ENCODE measurements around the gene LOC101059915.

The LOC101059915 gene

DNA sequence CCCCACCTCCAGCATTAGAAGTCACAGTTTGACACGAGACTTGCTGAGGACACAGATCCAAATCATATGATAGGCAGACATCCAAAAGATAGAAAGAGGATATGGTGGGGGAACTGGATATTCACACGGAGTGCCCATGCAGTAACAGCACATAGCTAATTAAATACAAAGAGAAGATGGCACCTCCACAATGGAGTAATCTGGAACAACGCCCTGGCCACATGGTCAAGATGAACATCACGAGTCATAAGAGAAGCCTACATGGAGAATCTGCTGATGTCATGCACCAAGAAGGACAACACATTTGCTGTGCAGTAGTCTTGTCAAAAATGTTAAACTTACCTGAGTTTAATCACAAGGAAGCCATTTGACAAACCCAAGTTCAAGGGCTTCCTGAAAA, 10.1 kb upstream of the LOC101059915 start:
- intact Hi-C loops (cut with micrococcal nuclease), result no loop called here
- no peak overlapping the region for H2AFZ ChIP-seq (ENCODE audit: low read depth, low read length, poor library complexity, severe bottlenecking)
- H3K27me3 ChIP-seq (ENCODE audit: insufficient read depth, low read length), result no peaks in the 10 kb centered on the region
- TF ChIP-seq, protein P1, sequence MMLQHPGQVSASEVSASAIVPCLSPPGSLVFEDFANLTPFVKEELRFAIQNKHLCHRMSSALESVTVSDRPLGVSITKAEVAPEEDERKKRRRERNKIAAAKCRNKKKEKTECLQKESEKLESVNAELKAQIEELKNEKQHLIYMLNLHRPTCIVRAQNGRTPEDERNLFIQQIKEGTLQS (IDR thresholded peaks at IDR 0.05), result no peak
- TF ChIP-seq RAD21 (IDR thresholded peaks at IDR 0.05; ENCODE audit: low read depth) (no peak), ZNF274 (IDR thresholded peaks at IDR 0.05; ENCODE audit: low read depth, low read length) (no peak)
- no TSS peak for BruUV-seq (replicated peaks)
- ChIA-PET POLR2A (no interaction called here), CTCF (no interaction called here), RAD21 (ENCODE audit: low non-redundant PET in 1 of 2, low total read pairs in 2 of 2, uncharacterized antibody in 2 of 2, unreplicated experiment in 2 of 2) (no interaction called here)
- no peaks in the 10 kb centered on the region for H3K4me1 ChIP-seq (ENCODE audit: control insufficient read depth in 1 of 2, insufficient read depth in 2 of 2, low read length in 2 of 2)
- no peak overlapping the region for H3K4me2 ChIP-seq (ENCODE audit: low read length)
- H3K9me2 ChIP-seq (ENCODE audit: insufficient read depth), result no peaks in the 10 kb centered on the region
- H3K9ac ChIP-seq (ENCODE audit: low read length), result no peak overlapping the region
- H3K4me3 ChIP-seq (replicated peaks in 1 of 2; ENCODE audit: low read depth in 1 of 2, low read length in 2 of 2), result no peak overlapping the region
- ATAC-seq (no peak), DNase-seq (ENCODE audit: low read depth, low spot score) (no peak)
- H3K36me3 ChIP-seq (ENCODE audit: control insufficient read depth in 1 of 2, insufficient read depth in 2 of 2, low read length in 2 of 2), result no peaks in the 10 kb centered on the region
- H3K9me3 ChIP-seq (ENCODE audit: control insufficient read depth in 1 of 2, insufficient read depth in 1 of 2, low read depth in 1 of 2, low read length in 2 of 2), result no peaks in the 10 kb centered on the region
- H4K20me1 ChIP-seq (ENCODE audit: insufficient read depth), result no peaks in the 10 kb centered on the region
- no peak overlapping the region for H3K27ac ChIP-seq (ENCODE audit: low read depth, low read length)
- no peaks in the 10 kb centered on the region for H3K79me2 ChIP-seq (ENCODE audit: insufficient read depth, low read length)

DNA sequence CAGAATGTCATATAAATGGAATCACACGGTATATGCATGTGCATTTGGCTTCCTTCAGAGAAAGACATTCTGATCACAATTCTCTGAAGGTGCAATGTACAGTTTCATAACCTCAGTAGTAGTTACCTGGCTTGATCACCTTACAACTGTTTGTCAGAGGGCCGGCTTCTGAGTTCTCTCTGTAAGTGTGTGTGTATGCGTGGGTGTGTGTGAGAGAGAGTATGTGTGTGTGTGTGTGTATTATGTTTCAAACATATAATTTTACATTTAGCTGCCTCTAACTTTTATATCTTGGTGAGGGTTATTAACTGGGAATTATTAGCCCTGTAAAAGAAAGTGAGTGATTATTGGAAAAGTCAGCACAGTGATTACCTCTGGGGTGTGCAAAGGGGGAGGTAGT, 8.0 kb upstream of the LOC101059915 start:
- H3K9ac ChIP-seq (ENCODE audit: low read length), result no peak overlapping the region
- H3K9me2 ChIP-seq (ENCODE audit: insufficient read depth), result no peaks in the 10 kb centered on the region
- ATAC-seq, result no peak
- no TSS peak for BruUV-seq (replicated peaks)
- H3K4me3 ChIP-seq (replicated peaks in 1 of 2; ENCODE audit: low read depth in 1 of 2, low read length in 2 of 2), result no peak overlapping the region
- no peak for DNase-seq (ENCODE audit: low read depth, low spot score)
- intact Hi-C loops (cut with micrococcal nuclease), result no loop called here
- H3K27me3 ChIP-seq (ENCODE audit: insufficient read depth, low read length), result no peaks in the 10 kb centered on the region
- RAD21 ChIA-PET (ENCODE audit: low non-redundant PET in 1 of 2, low total read pairs in 2 of 2, uncharacterized antibody in 2 of 2, unreplicated experiment in 2 of 2), result no interaction called here
- H2AFZ ChIP-seq (ENCODE audit: low read depth, low read length, poor library complexity, severe bottlenecking), result no peak overlapping the region
- H3K27ac ChIP-seq (ENCODE audit: low read depth, low read length), result no peak overlapping the region
- no peaks in the 10 kb centered on the region for H3K9me3 ChIP-seq (ENCODE audit: control insufficient read depth in 1 of 2, insufficient read depth in 1 of 2, low read depth in 1 of 2, low read length in 2 of 2)
- no peaks in the 10 kb centered on the region for H3K36me3 ChIP-seq (ENCODE audit: control insufficient read depth in 1 of 2, insufficient read depth in 2 of 2, low read length in 2 of 2)
- no peaks in the 10 kb centered on the region for H4K20me1 ChIP-seq (ENCODE audit: insufficient read depth)
- CTCF ChIA-PET, result no interaction called here
- H3K79me2 ChIP-seq (ENCODE audit: insufficient read depth, low read length), result no peaks in the 10 kb centered on the region
- no peaks in the 10 kb centered on the region; a peak in 1 of 4 replicates for H3K4me1 ChIP-seq (ENCODE audit: control insufficient read depth in 1 of 2, insufficient read depth in 2 of 2, low read length in 2 of 2)
- no peak overlapping the region for H3K4me2 ChIP-seq (ENCODE audit: low read length)
- POLR2A ChIA-PET, result no interaction called here
- TF ChIP-seq ELF1 (IDR thresholded peaks at IDR 0.05; ENCODE audit: borderline replicate concordance, low read depth) (no peak), EZH2 (IDR thresholded peaks at IDR 0.05) (no peak), SP1 (IDR thresholded peaks at IDR 0.05; ENCODE audit: low read depth) (no peak), EGR1 (IDR thresholded peaks at IDR 0.05; ENCODE audit: low read depth) (no peak), CBX3 (IDR thresholded peaks at IDR 0.05; ENCODE audit: low read depth) (no peak), EZH2phosphoT487 (IDR thresholded peaks at IDR 0.05; ENCODE audit: borderline replicate concordance) (no peak), YY1 (IDR thresholded peaks at IDR 0.05; ENCODE audit: extremely low read depth, insufficient replicate concordance, low read depth, low read length) (no peak), POLR2AphosphoS5 (IDR thresholded peaks at IDR 0.05; ENCODE audit: low read depth, low read length) (no peak), TCF7L2 (IDR thresholded peaks at IDR 0.05; ENCODE audit: borderline replicate concordance, extremely low read depth, insufficient read depth, insufficient read length) (no peak), ZFX (IDR thresholded peaks at IDR 0.05) (no peak), CEBPB (IDR thresholded peaks at IDR 0.05; ENCODE audit: low read depth) (no peak), FOSL1 (IDR thresholded peaks at IDR 0.05; ENCODE audit: low read depth) (no peak)
- TF ChIP-seq, protein P2, sequence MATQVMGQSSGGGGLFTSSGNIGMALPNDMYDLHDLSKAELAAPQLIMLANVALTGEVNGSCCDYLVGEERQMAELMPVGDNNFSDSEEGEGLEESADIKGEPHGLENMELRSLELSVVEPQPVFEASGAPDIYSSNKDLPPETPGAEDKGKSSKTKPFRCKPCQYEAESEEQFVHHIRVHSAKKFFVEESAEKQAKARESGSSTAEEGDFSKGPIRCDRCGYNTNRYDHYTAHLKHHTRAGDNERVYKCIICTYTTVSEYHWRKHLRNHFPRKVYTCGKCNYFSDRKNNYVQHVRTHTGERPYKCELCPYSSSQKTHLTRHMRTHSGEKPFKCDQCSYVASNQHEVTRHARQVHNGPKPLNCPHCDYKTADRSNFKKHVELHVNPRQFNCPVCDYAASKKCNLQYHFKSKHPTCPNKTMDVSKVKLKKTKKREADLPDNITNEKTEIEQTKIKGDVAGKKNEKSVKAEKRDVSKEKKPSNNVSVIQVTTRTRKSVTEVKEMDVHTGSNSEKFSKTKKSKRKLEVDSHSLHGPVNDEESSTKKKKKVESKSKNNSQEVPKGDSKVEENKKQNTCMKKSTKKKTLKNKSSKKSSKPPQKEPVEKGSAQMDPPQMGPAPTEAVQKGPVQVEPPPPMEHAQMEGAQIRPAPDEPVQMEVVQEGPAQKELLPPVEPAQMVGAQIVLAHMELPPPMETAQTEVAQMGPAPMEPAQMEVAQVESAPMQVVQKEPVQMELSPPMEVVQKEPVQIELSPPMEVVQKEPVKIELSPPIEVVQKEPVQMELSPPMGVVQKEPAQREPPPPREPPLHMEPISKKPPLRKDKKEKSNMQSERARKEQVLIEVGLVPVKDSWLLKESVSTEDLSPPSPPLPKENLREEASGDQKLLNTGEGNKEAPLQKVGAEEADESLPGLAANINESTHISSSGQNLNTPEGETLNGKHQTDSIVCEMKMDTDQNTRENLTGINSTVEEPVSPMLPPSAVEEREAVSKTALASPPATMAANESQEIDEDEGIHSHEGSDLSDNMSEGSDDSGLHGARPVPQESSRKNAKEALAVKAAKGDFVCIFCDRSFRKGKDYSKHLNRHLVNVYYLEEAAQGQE (IDR thresholded peaks at IDR 0.05; ENCODE audit: low read depth), result no peak
- TF ChIP-seq, protein P1 (IDR thresholded peaks at IDR 0.05), result no peak
- TF ChIP-seq, protein P3, sequence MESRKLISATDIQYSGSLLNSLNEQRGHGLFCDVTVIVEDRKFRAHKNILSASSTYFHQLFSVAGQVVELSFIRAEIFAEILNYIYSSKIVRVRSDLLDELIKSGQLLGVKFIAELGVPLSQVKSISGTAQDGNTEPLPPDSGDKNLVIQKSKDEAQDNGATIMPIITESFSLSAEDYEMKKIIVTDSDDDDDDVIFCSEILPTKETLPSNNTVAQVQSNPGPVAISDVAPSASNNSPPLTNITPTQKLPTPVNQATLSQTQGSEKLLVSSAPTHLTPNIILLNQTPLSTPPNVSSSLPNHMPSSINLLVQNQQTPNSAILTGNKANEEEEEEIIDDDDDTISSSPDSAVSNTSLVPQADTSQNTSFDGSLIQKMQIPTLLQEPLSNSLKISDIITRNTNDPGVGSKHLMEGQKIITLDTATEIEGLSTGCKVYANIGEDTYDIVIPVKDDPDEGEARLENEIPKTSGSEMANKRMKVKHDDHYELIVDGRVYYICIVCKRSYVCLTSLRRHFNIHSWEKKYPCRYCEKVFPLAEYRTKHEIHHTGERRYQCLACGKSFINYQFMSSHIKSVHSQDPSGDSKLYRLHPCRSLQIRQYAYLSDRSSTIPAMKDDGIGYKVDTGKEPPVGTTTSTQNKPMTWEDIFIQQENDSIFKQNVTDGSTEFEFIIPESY (IDR thresholded peaks at IDR 0.05; ENCODE audit: extremely low read depth, insufficient replicate concordance, low read length), result no peak

Data from HCT116 (cell line).